Right kidney (tissue), 1 donor: Measurements from ENCODE around the gene ALKBH3.

ENCODE experiments used
- DNase-seq: peaks from one replicate; pipeline ENCODE4 v3.0.0-alpha.2; 2016

The ALKBH3 gene

GRCh38 chr11:43922295-43922648, 41.6 kb downstream of the ALKBH3 start:
- no peak for DNase-seq

DNA sequence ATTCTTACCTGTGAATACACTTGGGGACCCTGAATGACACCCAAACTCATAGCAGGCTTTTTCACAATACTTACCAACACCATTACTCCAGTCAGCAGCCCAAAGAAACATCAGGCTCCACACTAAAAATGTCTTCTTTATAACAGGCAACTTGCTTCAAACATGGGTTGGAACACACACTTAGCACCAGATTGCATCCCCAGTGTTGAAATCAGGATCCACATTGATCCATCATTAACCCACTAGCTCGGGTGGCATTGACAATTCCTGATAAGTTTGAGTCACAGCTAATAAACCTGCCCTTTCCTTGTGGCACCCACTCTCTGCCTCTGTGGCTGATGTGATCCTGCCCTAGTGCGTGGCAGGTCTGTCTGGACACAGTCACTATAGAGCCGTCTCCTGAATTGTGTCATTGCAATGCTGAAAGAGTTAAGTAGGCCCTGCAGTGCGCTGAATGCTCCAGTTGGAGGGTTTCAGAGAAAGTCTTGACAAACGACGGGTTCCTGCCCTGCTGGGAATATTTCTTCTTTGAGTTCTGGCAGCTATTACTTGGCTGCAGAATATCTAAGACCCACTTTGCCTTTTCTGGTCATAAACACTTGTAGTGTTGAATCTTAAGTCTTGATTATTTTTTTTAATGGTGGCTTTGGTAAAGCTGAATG, 42.2 kb downstream of the ALKBH3 start:
- DNase-seq: no peak

DNA sequence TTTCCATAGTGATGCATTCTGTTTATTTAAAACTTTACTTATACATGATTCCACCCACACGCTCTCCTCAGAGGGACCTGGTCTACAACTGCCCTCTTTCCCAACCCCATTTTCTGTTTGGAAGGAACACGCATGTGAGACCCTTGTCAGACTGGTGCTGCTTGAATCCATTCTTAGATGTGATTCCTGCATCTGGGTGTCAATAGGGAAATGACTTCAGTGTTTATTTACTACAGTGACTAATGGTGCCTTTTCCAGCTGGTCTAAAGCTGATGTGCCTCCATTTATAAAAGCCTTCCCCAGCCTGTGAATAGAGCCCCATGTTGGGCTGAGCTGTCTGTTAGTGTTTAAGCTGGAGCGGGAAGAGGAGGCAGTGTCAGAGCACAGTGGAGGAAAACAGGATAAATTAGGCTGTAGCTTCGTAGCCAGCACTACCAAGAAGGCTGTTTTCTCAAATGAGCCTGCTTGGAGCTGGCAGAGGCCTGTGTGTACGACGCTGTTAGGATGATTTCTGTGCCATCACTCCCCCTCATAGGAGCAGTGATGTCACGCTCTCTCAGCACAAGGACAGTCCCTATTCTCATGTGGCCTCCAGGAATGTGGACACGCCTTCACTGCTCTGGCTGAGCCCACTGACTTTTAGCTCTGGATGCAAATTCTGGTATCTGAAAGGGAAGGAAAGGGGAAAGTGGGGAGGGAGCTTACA, 42.9 kb downstream of the ALKBH3 start:
- peak; percentile 48 for DNase-seq

DNA sequence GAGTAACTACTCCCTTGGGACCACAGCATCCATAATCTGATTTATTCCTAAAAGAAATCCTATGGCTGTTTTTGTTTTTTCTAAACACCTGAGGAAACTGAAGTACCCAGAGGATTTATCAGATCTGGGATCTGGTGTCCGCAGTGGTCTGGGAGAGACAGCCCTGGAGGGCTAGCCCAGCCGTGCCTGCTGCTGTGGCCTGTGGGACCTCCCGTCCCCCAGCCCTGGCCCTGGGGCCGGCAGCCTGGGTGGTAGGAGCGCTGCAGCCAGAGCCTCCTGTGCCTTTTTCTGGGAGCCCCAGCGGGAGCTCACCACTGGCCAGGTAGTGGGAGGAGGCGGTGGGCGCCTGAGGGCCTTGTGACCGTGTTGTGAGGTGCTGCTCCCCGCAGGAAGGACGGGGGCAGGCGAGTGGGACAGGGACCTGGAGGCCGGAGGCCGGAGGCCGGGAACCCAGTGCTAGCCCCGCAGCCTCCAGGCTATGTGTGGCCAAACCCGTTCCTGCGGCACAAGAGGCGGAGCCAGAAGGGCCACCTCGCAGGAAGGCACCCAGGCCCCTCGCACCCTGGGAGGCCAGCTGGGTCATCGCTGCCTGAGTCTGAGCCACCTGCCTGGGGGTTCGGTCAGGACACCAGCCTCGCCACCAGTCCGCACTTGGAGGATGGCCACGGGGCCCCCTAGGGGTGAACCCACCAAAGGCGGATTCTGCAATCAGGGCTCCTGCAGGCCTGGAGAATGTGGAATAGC, 43.7 kb downstream of the ALKBH3 start:
- DNase-seq: no peak

DNA sequence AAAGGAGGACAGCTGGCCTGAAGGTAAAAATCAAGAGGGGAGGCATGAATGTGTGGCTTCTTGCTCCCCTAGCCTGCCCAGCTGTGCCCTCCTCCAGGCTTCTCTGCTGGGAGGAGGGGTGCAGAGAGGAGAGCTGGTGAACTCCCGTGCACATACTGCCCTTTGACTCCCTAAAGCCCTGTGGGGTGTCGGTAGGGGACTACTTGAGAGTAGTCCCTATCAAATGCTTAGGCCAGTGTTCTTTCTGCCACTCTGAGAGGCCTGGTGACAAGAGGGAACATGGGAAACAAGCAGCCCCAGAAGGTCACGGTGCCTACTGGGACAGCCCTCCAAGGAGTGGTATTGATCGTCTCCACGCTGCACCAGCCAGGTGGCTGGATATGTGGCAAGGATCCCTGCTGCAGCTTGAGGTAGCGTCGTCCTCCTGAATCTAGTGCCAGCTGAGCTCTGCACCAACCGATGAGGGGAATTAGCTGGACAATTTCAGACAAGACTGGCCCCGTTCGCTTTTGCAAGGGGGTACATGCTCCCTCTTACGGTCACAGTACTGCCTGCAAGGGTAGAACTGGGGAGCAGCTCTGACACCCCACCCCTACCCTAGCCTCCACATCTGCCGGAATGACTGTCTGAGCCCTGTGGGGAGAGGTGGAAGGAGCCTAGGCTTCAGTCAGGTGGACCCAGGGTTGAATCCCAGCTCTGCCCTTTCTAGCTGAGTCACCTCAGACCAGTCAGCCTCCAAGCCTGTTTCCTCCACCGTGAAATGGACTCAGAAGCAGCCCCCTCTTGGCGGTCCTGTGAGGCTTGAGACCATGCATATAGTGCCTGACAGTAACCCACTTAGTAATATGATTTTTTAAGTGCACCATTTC, 44.7 kb downstream of the ALKBH3 start:
- no peak for DNase-seq

- DNase-seq: no peak
Measured at GRCh38 chr11:43925932-43926505, 45.4 kb downstream of the ALKBH3 start.

DNA sequence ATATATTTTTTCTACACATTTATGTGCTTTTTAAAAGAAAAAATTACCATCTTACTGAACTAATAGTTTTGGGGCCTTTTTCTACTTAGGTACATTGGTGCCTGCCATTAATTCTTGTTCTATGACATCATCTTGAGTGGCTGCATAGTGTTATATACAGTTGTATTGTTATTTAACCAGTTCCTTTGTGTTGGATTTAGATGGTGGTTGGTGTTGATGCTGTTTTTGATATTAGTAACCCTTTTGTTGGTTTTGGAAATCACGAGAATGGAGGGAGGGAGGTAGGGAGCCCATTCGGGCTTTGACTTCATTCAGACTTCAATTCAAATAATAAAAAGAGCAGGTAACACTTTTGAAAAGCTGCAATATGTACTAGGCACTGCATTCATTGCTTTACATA, 46.4 kb downstream of the ALKBH3 start:
- no peak for DNase-seq

DNA sequence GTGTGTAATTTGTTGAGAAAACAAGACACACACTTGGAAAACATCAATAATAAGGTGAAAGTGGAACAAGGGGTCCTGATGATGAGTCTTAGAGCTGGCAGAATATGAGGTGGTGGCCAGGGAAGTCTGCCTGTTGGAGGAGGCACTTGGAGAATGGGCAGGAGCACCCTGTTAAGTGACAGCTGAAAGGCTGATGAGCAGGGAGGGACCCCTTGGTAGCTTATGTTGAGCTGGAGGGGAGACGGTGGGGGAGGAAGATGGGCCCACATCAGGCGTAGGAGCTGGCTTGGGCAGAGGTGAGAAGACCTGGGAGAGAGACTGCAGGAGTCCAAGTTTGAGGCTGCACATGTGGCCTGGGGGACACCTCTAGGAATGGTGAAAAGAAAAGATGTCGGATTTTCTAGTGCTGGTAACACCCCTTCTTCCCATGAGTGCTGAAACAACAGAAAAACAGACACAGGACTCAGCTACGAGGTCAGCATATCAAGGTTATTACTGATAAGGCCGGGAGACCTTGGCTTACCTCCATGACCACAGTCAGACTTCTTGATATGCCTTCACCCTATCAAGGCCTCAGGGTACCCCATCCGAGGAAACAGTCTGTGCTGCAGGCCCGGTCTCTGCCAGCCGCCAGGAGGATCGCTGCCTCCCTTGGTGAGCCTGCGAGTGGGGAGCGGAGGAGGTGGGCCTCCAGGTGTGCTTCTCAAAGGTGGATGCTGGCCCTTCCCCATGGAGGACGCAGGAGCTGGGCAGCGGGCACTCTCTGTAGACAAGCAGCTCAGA, 47.5 kb downstream of the ALKBH3 start:
- no peak for DNase-seq

- DNase-seq: no peak
Measured at GRCh38 chr11:43928721-43929120, 48.1 kb downstream of the ALKBH3 start.

- DNase-seq: no peak
Measured at GRCh38 chr11:43930868-43931716, 50.5 kb downstream of the ALKBH3 start.

DNA sequence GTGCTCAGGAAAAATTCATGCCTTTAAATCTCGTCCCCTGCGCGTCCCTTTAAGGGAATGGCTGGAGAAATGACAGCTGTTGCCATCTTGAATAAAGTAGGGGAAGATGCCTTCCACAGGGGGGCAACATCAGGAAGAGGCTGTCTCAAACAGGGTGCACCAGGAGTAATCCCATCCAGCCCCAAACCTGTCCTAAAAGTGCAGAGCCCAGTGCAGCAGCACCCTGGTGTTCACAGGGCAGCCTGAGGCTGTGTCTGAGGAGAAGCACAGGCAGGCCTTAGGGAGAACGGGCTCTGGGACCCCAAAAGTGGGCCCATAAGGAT, 51.0 kb downstream of the ALKBH3 start:
- DNase-seq: no peak

DNA sequence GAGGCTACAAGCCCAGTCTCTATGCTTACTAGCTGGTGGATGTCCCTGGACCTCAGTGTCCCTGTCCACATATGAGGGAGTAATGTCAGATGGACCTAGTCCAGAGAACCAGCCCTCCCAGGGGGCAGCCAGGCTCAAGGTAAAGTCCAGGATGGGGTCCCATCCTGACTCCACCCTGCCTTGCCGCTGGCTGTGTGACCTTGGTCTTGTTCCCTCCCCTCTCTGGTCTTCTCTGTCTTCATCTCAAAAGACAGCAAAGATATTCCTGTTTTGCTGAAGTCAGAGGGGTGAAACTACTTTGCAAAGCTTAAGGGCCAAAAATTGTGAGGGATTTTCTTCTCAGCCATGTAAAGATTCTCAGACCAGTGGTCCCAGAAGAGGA, 52.6 kb downstream of the ALKBH3 start:
- DNase-seq: no peak

GRCh38 chr11:43933608-43934551, 53.2 kb downstream of the ALKBH3 start:
- DNase-seq: peak; percentile 72

- no peak for DNase-seq
Measured at GRCh38 chr11:43934601-43935423, 54.2 kb downstream of the ALKBH3 start.

GRCh38 chr11:43935424-43935979, 54.9 kb downstream of the ALKBH3 start:
- DNase-seq: no peak

DNA sequence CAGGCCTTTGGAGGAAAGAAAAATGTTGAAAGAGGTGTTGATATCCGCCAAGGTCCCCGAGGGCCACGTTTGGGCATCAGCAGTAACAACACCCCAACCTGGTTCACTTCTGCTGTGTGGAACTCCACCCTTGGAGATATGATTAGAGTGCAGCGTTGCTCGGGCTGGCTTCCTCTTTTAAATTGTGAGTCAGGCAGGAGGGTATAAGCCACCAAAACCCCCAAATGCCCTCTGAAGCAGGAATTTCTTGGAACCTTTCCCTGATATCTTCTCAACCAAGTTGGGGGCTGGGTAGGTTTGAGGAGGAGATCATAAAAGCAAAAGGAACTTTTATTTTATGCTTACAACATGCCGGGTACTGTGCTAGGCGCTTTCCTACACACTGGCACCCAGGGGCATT, 55.4 kb downstream of the ALKBH3 start:
- DNase-seq: no peak

DNA sequence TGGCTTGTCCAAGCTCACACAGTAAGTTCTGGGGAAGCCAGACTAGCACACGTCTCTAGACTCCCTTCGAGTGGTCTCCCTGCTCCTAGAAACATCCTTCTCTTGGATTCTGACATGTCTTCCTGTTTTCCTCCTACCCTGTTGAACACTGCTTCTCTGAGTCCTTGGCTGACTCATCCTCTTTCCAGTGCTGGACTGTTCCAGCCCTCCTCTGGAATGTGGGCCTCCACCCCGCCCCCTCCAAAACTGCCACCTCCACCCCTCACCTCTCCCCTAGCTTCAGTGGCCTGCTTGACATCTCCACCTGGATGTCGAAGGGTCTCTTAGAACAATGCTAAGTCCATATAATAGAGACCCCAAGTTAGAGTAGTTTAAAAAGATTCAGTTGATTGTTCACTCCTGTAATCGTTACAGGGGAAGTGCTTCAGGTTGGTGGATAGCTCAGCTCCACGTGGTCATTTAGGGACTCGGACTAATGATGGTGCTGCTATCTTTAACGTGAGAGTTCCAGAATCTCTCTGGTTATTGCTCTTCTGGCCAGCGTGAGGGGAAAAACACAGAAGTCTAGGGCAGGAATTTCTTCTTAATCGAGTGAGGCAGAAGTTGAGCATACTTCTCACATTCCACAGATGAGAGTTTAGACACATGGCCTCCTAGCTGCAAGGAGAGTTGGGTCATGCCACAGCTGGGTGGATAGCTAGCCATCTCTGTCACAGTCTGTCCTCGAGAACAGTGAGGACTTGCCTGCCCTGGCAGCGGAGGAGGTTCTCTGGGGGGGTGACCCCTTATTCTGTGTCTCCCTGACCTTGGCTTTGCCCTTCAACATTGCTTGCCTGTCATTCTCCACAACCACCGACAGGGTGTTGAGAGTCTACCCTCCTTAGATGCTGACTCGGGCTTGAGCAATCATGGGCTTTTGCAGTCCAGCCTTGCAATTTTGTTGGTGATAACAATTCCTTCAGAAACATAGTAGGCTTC, 57.1 kb downstream of the ALKBH3 start:
- DNase-seq: no peak
